HepG2 (cell line): ENCODE results near the gene NABP2. TPM values are rescaled to one million over a fixed set of nuclear protein-coding genes. Genes with fewer than 3 reads are reported as not detected.

Source experiments
- BHLHE40 ChIP-seq: IDR thresholded peaks from 2 replicates; pipeline ENCODE4 v1.6.1; 2011; ENCODE audit warnings: low read length, improper control_type of control experiment
- CSRNP1 ChIP-seq: sonication (generic); formaldehyde crosslinking; IDR thresholded peaks from 2 replicates; pipeline ENCODE4 v1.8.1; 2023; ENCODE audit warnings: mild to moderate bottlenecking, missing genetic modification reagents
- DNMT1 ChIP-seq: sonication (generic); formaldehyde crosslinking; IDR thresholded peaks from 2 replicates; pipeline ENCODE4 v1.5.1; 2020; ENCODE audit warnings: mild to moderate bottlenecking, missing genetic modification reagents
- FOXK2 ChIP-seq: fragments of 450-650 bp; IDR thresholded peaks from 2 replicates; pipeline ENCODE4 v1.6.1; 2016
- KDM5B ChIP-seq: sonication (generic); formaldehyde crosslinking; IDR thresholded peaks from 2 replicates; pipeline ENCODE4 v1.4.0; 2020; ENCODE audit warnings: missing genetic modification reagents, mild to moderate bottlenecking, borderline replicate concordance
- KLF13 ChIP-seq: sonication (generic); formaldehyde crosslinking; IDR thresholded peaks from 2 replicates; pipeline ENCODE4 v1.4.0; 2020; ENCODE audit warnings: mild to moderate bottlenecking, missing genetic modification reagents
- MAZ ChIP-seq, 2 experiments: sonication (generic) in 1 of 2; formaldehyde crosslinking in 1 of 2; IDR thresholded peaks; 2 replicates each; pipeline versions ENCODE4 v1.5.0 to v1.6.1; 2012 to 2020; ENCODE audit warnings: low read depth in 2 of 2, mild to moderate bottlenecking in 2 of 2, borderline replicate concordance in 1 of 2, improper control_type of control experiment in 1 of 2, low read length in 1 of 2, missing genetic modification reagents in 1 of 2, moderate library complexity in 1 of 2
- POLR2A ChIP-seq, 2 experiments: IDR thresholded peaks; 2 replicates each; pipeline ENCODE4 v1.6.1; 2011; ENCODE audit warnings: low read depth in 2 of 2, low read length in 2 of 2, mild to moderate bottlenecking in 1 of 2, moderate library complexity in 1 of 2; ENCODE audit not compliant: insufficient read depth in 1 of 2
- PREB ChIP-seq: sonication (generic); formaldehyde crosslinking; IDR thresholded peaks from 2 replicates; pipeline ENCODE4 v1.4.0; 2020; ENCODE audit warnings: missing genetic modification reagents
- THAP7 ChIP-seq: sonication (generic); formaldehyde crosslinking; IDR thresholded peaks from 2 replicates; pipeline ENCODE4 v1.8.1; 2023; ENCODE audit warnings: mild to moderate bottlenecking, missing genetic modification reagents
- TIGD3 ChIP-seq: sonication (generic); formaldehyde crosslinking; IDR thresholded peaks from 2 replicates; pipeline ENCODE4 v1.5.1; 2020; ENCODE audit warnings: mild to moderate bottlenecking, missing genetic modification reagents, borderline replicate concordance
- ZBTB10 ChIP-seq: sonication (generic); formaldehyde crosslinking; IDR thresholded peaks from 2 replicates; pipeline ENCODE4 v1.4.0; 2020; ENCODE audit warnings: missing genetic modification reagents, borderline replicate concordance
- ZBTB7B ChIP-seq: sonication (generic); formaldehyde crosslinking; IDR thresholded peaks from 2 replicates; pipeline ENCODE4 v1.4.0; 2020; ENCODE audit warnings: missing genetic modification reagents
- ZIK1 ChIP-seq: sonication (generic); formaldehyde crosslinking; IDR thresholded peaks from 2 replicates; pipeline ENCODE4 v1.5.0; 2020; ENCODE audit warnings: mild to moderate bottlenecking, low read depth, missing genetic modification reagents, borderline replicate concordance
- ZNF232 ChIP-seq: sonication (generic); formaldehyde crosslinking; IDR thresholded peaks from 2 replicates; pipeline ENCODE4 v1.4.0; 2020; ENCODE audit warnings: missing genetic modification reagents, borderline replicate concordance
- ZNF263 ChIP-seq: sonication (generic); formaldehyde crosslinking; IDR thresholded peaks from 2 replicates; pipeline ENCODE4 v1.4.0; 2020; ENCODE audit warnings: missing genetic modification reagents
- ZNF558 ChIP-seq: sonication (generic); formaldehyde crosslinking; IDR thresholded peaks from 2 replicates; pipeline ENCODE4 v1.9.0; 2022; ENCODE audit warnings: mild to moderate bottlenecking, missing genetic modification reagents, borderline replicate concordance
- ZNF572 ChIP-seq: sonication (generic); formaldehyde crosslinking; IDR thresholded peaks from 2 replicates; pipeline ENCODE4 v1.5.1; 2020; ENCODE audit warnings: mild to moderate bottlenecking, missing genetic modification reagents
- ZNF605 ChIP-seq: sonication (generic); formaldehyde crosslinking; IDR thresholded peaks from 2 replicates; pipeline ENCODE4 v1.8.0; 2022; ENCODE audit warnings: mild to moderate bottlenecking, missing genetic modification reagents
- ZNF660 ChIP-seq: sonication (generic); formaldehyde crosslinking; IDR thresholded peaks from 2 replicates; pipeline ENCODE4 v1.5.1; 2020; ENCODE audit warnings: mild to moderate bottlenecking, low read depth, missing genetic modification reagents, borderline replicate concordance
- polyA plus RNA-seq, 8 experiments: library from polyadenylated mRNA; depleted of rRNA in 3 of 8; stranded (reverse) in 7 of 8; unstranded in 1 of 8; fragments of >200 nt; fragmentation: Illumina TruSeq in 4 of 8; extraction: Trizol in 4 of 8; gene quantifications; 2 replicates each; pipeline versions ENCODE4 v1.2.1 to v1.2.3, GENCODE V29; 2011 to 2016; ENCODE audit warnings: low read depth in 4 of 8, missing spikeins in 1 of 8, mixed read lengths in 1 of 8; ENCODE audit not compliant: insufficient read depth in 1 of 8
- total RNA-seq, 5 experiments: library from RNA; depleted of rRNA; stranded (reverse); fragments of >200 nt; fragmentation: Illumina TruSeq; extraction: Trizol; gene quantifications; 2 replicates each; pipeline ENCODE4 v1.2.3, GENCODE V29; 2016; ENCODE audit warnings: low read depth in 1 of 5
- TF ChIP-seq, protein P1 (sequence below): sonication (generic); formaldehyde crosslinking; IDR thresholded peaks from 2 replicates; pipeline ENCODE4 v1.4.0; 2020; ENCODE audit warnings: mild to moderate bottlenecking, missing genetic modification reagents

The NABP2 gene
- total and polyA plus RNA-seq, 2 of the 13 experiments (the other 11 are each of a cell fraction or from before 2014, with no cell fraction given), result 33.2 to 35.5 TPM

DNA sequence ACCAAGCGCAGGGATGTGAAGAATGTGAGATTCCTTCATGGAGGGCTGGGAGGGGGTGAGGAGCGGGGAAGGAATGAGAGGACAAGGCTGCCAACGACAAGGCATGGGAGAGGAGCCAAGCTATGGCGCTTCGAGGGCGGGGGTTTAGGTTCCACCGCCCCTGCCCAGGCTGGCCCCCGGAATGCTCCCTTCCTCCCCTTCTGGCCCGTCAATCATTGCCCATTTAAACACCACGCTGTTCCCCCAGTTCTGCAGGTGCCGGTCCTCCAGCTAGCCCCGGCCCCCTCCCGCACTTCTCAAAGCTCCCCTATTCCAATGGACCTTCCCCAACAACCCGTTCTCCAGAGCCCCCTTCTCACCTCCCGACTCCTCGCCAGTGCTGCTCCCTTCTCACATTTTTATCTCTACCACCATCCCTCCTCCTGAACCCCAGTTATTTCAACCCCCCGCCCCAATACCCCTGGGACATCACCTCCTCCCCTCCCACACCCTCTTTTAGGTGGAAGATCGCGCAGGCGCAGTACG is 2.8 kb upstream of the NABP2 start (continued):
- TF ChIP-seq ZNF263 (CRISPR knock-in tag), result 0 out of 2 replicates have a peak, but pooled peaks have one; percentile 15
- peak; percentile 1; the same call in 1 of the 2 replicates for TF ChIP-seq KDM5B
- peak; percentile 17; the same call in 1 of the 2 replicates for TF ChIP-seq MAZ (IDR thresholded peaks at IDR 0.05; ENCODE audit: borderline replicate concordance, low read depth, low read length)
- 0 out of 2 replicates have a peak, but pooled peaks have one; percentile 42 for TF ChIP-seq MAZ (CRISPR knock-in tag; IDR thresholded peaks at IDR 0.05; ENCODE audit: low read depth)
- TF ChIP-seq DNMT1 (CRISPR knock-in tag), result 0 out of 2 replicates have a peak, but pooled peaks have one; percentile 20
- no peak for TF ChIP-seq ZNF660
- TF ChIP-seq ZNF232 (CRISPR knock-in tag), result no peak
- TF ChIP-seq, protein P1, sequence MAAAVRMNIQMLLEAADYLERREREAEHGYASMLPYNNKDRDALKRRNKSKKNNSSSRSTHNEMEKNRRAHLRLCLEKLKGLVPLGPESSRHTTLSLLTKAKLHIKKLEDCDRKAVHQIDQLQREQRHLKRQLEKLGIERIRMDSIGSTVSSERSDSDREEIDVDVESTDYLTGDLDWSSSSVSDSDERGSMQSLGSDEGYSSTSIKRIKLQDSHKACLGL, result no peak
- TF ChIP-seq ZNF572, result 0 out of 2 replicates have a peak, but pooled peaks have one; percentile 61
- TF ChIP-seq ZIK1 (CRISPR knock-in tag), result no peak
- TF ChIP-seq PREB (CRISPR knock-in tag), result no peak
- peak; percentile 62 for TF ChIP-seq BHLHE40
- TF ChIP-seq TIGD3, result 0 out of 2 replicates have a peak, but pooled peaks have one; percentile 26
- TF ChIP-seq FOXK2, result peak; percentile 82
- no peak for TF ChIP-seq ZBTB7B (CRISPR knock-in tag)
- no peak for TF ChIP-seq ZNF605 (CRISPR knock-in tag)
- 0 out of 2 replicates have a peak, but pooled peaks have one; percentile 48 for TF ChIP-seq THAP7 (CRISPR knock-in tag)
- no peak for TF ChIP-seq POLR2A (IDR thresholded peaks at IDR 0.05; ENCODE audit: insufficient read depth in 1 of 2, low read depth in 2 of 2, low read length in 2 of 2)
- TF ChIP-seq KLF13, result no peak
- TF ChIP-seq ZNF558 (CRISPR knock-in tag), result 0 out of 2 replicates have a peak, but pooled peaks have one; percentile 25
- peak; percentile 36; the same call in 1 of the 2 replicates for TF ChIP-seq CSRNP1 (CRISPR knock-in tag)
- TF ChIP-seq ZBTB10 (CRISPR knock-in tag), result no peak
